GM23338 (cell line): ENCODE measurements around the gene REV3L. TPM values are rescaled to one million over a fixed set of nuclear protein-coding genes. Genes with fewer than 3 reads are reported as not detected.

Experiments used
- ATAC-seq: fragments of 200-7000 bp; cut with Tn5 transposase; 3 replicates; pipeline ENCODE4 v1.9.1; 2020
- DNase-seq: peaks from one replicate; pipeline ENCODE4 v3.0.0-alpha.2; 2015; ENCODE audit warnings: low spot score
- H2AFZ ChIP-seq: fragments of 200-600 bp; sonication (generic); 2 replicates; pipeline ENCODE4 v1.8.0; 2016; ENCODE audit warnings: antibody characterized with exemption, mild to moderate bottlenecking, moderate library complexity
- H3F3A ChIP-seq: fragments of 200-600 bp; sonication (generic); replicated peaks from 2 replicates; pipeline ENCODE4 v1.8.0; 2017; ENCODE audit warnings: antibody characterized with exemption, mixed run types, low read depth
- H3K27ac ChIP-seq: fragments of 200-600 bp; sonication (generic); 2 replicates; pipeline ENCODE4 v1.6.1; 2016; ENCODE audit warnings: low read depth
- H3K27me3 ChIP-seq: fragments of 200-600 bp; sonication (generic); 2 replicates; pipeline ENCODE4 v1.8.0; 2016; ENCODE audit warnings: mild to moderate bottlenecking, mixed run types, moderate library complexity; ENCODE audit not compliant: insufficient read depth
- H3K36me3 ChIP-seq: fragments of 200-600 bp; sonication (generic); 2 replicates; pipeline ENCODE4 v1.8.0; 2016; ENCODE audit warnings: mild to moderate bottlenecking; ENCODE audit not compliant: insufficient read depth
- H3K4me1 ChIP-seq: fragments of 200-600 bp; sonication (generic); 2 replicates; pipeline ENCODE4 v1.8.0; 2016; ENCODE audit warnings: mild to moderate bottlenecking, moderate library complexity; ENCODE audit not compliant: insufficient read depth
- H3K4me2 ChIP-seq: fragments of 200-600 bp; sonication (generic); 2 replicates; pipeline ENCODE4 v1.7.1; 2017; ENCODE audit warnings: mixed run types
- H3K4me3 ChIP-seq: fragments of 200-600 bp; sonication (generic); 2 replicates; pipeline ENCODE4 v1.6.1; 2016; ENCODE audit warnings: mixed run types
- H3K79me2 ChIP-seq: fragments of 200-600 bp; sonication (generic); replicated peaks from 2 replicates; pipeline ENCODE4 v1.8.0; 2017; ENCODE audit warnings: mild to moderate bottlenecking; ENCODE audit not compliant: insufficient read depth
- H3K9me2 ChIP-seq: fragments of 200-600 bp; sonication (generic); 2 replicates; pipeline ENCODE4 v1.8.0; 2017; ENCODE audit not compliant: insufficient read depth
- H4K20me1 ChIP-seq: fragments of 200-600 bp; sonication (generic); replicated peaks from 2 replicates; pipeline ENCODE4 v1.8.0; 2017; ENCODE audit warnings: mild to moderate bottlenecking; ENCODE audit not compliant: insufficient read depth
- H3K27ac Mint-ChIP-seq: 2 replicates; pipeline ENCODE4 v1.8.0; 2020; ENCODE audit warnings: inconsistent platforms, mild to moderate bottlenecking, moderate library complexity, mixed read lengths
- H3K27me3 Mint-ChIP-seq: 3 replicates; pipeline ENCODE4 v1.8.0; 2022; ENCODE audit warnings: low read depth, mild to moderate bottlenecking, moderate library complexity, mixed read lengths, inconsistent platforms; ENCODE audit not compliant: insufficient read depth, poor library complexity
- H3K36me3 Mint-ChIP-seq: 3 replicates; pipeline ENCODE4 v1.8.0; 2021; ENCODE audit warnings: low read depth, mild to moderate bottlenecking, inconsistent platforms, moderate library complexity, mixed read lengths
- H3K4me1 Mint-ChIP-seq: 3 replicates; pipeline ENCODE4 v1.8.0; 2020; ENCODE audit warnings: mild to moderate bottlenecking, inconsistent platforms, mixed read lengths
- H3K4me3 Mint-ChIP-seq: 3 replicates; pipeline ENCODE4 v1.8.0; 2021; ENCODE audit warnings: moderate library complexity, mild to moderate bottlenecking, inconsistent platforms, mixed read lengths
- H3K9me3 Mint-ChIP-seq: 3 replicates; pipeline ENCODE4 v1.8.0; 2020; ENCODE audit warnings: moderate library complexity, mild to moderate bottlenecking, inconsistent platforms, mixed read lengths
- CREB1 ChIP-seq: fragments of 250-450 bp; sonication (Bioruptor Pico); IDR thresholded peaks from 2 replicates; pipeline ENCODE4 v1.5.0; 2020; ENCODE audit warnings: low read depth, mild to moderate bottlenecking, moderate library complexity
- EZH2 ChIP-seq: fragments of 200-600 bp; sonication (generic); IDR thresholded peaks from one replicate; pipeline ENCODE4 v1.8.0; 2017; ENCODE audit warnings: antibody characterized with exemption, mild to moderate bottlenecking, low read depth; ENCODE audit not compliant: unreplicated experiment
- JUNB ChIP-seq: IDR thresholded peaks from one replicate; pipeline ENCODE4 v1.6.1; 2016; ENCODE audit warnings: antibody characterized with exemption; ENCODE audit not compliant: unreplicated experiment
- NANOG ChIP-seq: IDR thresholded peaks from 2 replicates; pipeline ENCODE4 v1.6.1; 2016; ENCODE audit warnings: antibody characterized with exemption, borderline replicate concordance
- POLR2AphosphoS5 ChIP-seq: IDR thresholded peaks from 2 replicates; pipeline ENCODE4 v1.6.1; 2016; ENCODE audit warnings: antibody characterized with exemption, low read depth
- REST ChIP-seq: IDR thresholded peaks from one replicate; pipeline ENCODE4 v1.6.1; 2018; ENCODE audit warnings: antibody characterized with exemption; ENCODE audit not compliant: unreplicated experiment
- ZNF114 ChIP-seq: fragments of 250-450 bp; sonication (Bioruptor Pico); IDR thresholded peaks from 2 replicates; pipeline ENCODE4 v1.5.0; 2020; ENCODE audit warnings: mild to moderate bottlenecking, moderate library complexity
- ZNF331 ChIP-seq: fragments of 250-450 bp; sonication (Bioruptor Pico); IDR thresholded peaks from 2 replicates; pipeline ENCODE4 v1.5.0; 2020; ENCODE audit warnings: low read depth, mild to moderate bottlenecking, moderate library complexity
- polyA plus RNA-seq: library from polyadenylated mRNA; unstranded; fragments of >200 nt; fragmentation: Nextera tagmentation; extraction: Ambion mirVana; gene quantifications from 2 replicates; pipeline ENCODE4 v1.2.1, GENCODE V29; 2016
- total RNA-seq: library from RNA; depleted of rRNA; stranded (reverse); fragments of >200 nt; shearing (Covaris generic); gene quantifications from 2 replicates; pipeline ENCODE4 v1.2.3, GENCODE V29; 2014

The REV3L gene
- total and polyA plus RNA-seq, 2 experiments from 2014 or later = 8.3 to 13.1 TPM

- peaks cover 12% of the 10 kb centered on the region; the same call in 2 of the 3 replicates for H3K36me3 Mint-ChIP-seq
- no peaks in the 10 kb centered on the region for H3K27me3 Mint-ChIP-seq
- H3K4me3 Mint-ChIP-seq = no peak overlapping the region
- Histone ChIP-seq H3K9me2 (no peaks in the 10 kb centered on the region), H3K4me3 (no peak overlapping the region), H3K27ac (no peak overlapping the region), H4K20me1 (no peaks in the 10 kb centered on the region), H3K4me1 (no peaks in the 10 kb centered on the region), H3K36me3 (no peaks in the 10 kb centered on the region), H3F3A (no peaks in the 10 kb centered on the region), H3K79me2 (no peaks in the 10 kb centered on the region), H2AFZ (no peak overlapping the region), H3K27me3 (no peaks in the 10 kb centered on the region), H3K4me2 (no peak overlapping the region)
- no peaks in the 10 kb centered on the region for H3K9me3 Mint-ChIP-seq
- no peak for ATAC-seq
- peaks cover 6% of the 10 kb centered on the region; the same call in 2 of the 3 replicates for H3K4me1 Mint-ChIP-seq
- no peak for TF ChIP-seq JUNB
- no peak for TF ChIP-seq ZNF114 (CRISPR knock-in tag)
- TF ChIP-seq ZNF331 = no peak
- TF ChIP-seq NANOG = no peak
- no peak for DNase-seq
- no peak overlapping the region for H3K27ac Mint-ChIP-seq
Observed at GRCh38 chr6:111403388-111403787, 79.6 kb downstream of the REV3L start.

- Mint-ChIP-seq H3K4me1 (peaks cover 6% of the 10 kb centered on the region; the same call in 2 of the 3 replicates), H3K36me3 (peaks cover 12% of the 10 kb centered on the region; the same call in 2 of the 3 replicates), H3K27ac (no peak overlapping the region), H3K27me3 (peaks cover 2% of the 10 kb centered on the region), H3K9me3 (no peaks in the 10 kb centered on the region), H3K4me3 (no peak overlapping the region)
- Histone ChIP-seq H4K20me1 (no peaks in the 10 kb centered on the region), H3K4me2 (no peak overlapping the region), H3K27ac (no peak overlapping the region; the same call in 1 of the 2 replicates), H3K9me2 (no peaks in the 10 kb centered on the region), H3F3A (no peaks in the 10 kb centered on the region), H3K36me3 (no peaks in the 10 kb centered on the region), H3K4me1 (no peaks in the 10 kb centered on the region), H3K79me2 (no peaks in the 10 kb centered on the region), H3K4me3 (no peak overlapping the region), H3K27me3 (no peaks in the 10 kb centered on the region), H2AFZ (no peak overlapping the region)
- TF ChIP-seq NANOG (no peak), CREB1 (CRISPR knock-in tag) (no peak), JUNB (no peak), EZH2 (no peak)
- no peak for ATAC-seq
- DNase-seq = no peak
Observed at GRCh38 chr6:111399626-111400025, 83.4 kb downstream of the REV3L start.

- H3K4me1 ChIP-seq = no peaks in the 10 kb centered on the region
- no peak overlapping the region for H3K4me2 ChIP-seq
- H3F3A ChIP-seq = no peaks in the 10 kb centered on the region
- DNase-seq (no peak), ATAC-seq (no peak)
- no peak overlapping the region for H3K4me3 Mint-ChIP-seq
- H3K27me3 Mint-ChIP-seq = peaks cover 2% of the 10 kb centered on the region
- no peaks in the 10 kb centered on the region for H3K27me3 ChIP-seq
- no peak overlapping the region for H3K4me3 ChIP-seq
- no peak overlapping the region for H3K27ac ChIP-seq
- no peaks in the 10 kb centered on the region for H3K9me2 ChIP-seq
- H3K9me3 Mint-ChIP-seq = no peaks in the 10 kb centered on the region
- no peaks in the 10 kb centered on the region for H3K36me3 ChIP-seq
- H3K36me3 Mint-ChIP-seq = no peaks in the 10 kb centered on the region; the same call in 2 of the 3 replicates
- no peaks in the 10 kb centered on the region; the same call in 1 of the 2 replicates for H4K20me1 ChIP-seq
- no peaks in the 10 kb centered on the region for H3K4me1 Mint-ChIP-seq
- no peak overlapping the region for H3K27ac Mint-ChIP-seq
- H3K79me2 ChIP-seq = no peaks in the 10 kb centered on the region
- no peak overlapping the region for H2AFZ ChIP-seq
- TF ChIP-seq REST = no peak
- TF ChIP-seq POLR2AphosphoS5 = no peak
Observed at GRCh38 chr6:111388681-111389080, 94.3 kb downstream of the REV3L start.
